NCI-H748 treated with DMSO at 0.1 percent for 48 hours (cell line): ENCODE data around the gene PSMB9.

Experiments used
- DNase-seq: peaks from one replicate; lab custom pipeline; 2025; lab: John Stamatoyannopoulos, UW

The PSMB9 gene

GRCh38 chr6:32839356-32839755 is 14.6 kb upstream of the PSMB9 start:
- DNase-seq: no peak

- no peak for DNase-seq
Measured at GRCh38 chr6:32840604-32841246, 13.3 kb upstream of the PSMB9 start.

- DNase-seq: no peak
Measured at GRCh38 chr6:32842021-32842650, 11.9 kb upstream of the PSMB9 start.

- no peak for DNase-seq
Measured at GRCh38 chr6:32842690-32843089, 11.3 kb upstream of the PSMB9 start.

GRCh38 chr6:32843331-32843978 is 10.5 kb upstream of the PSMB9 start:
- DNase-seq: no peak

DNA sequence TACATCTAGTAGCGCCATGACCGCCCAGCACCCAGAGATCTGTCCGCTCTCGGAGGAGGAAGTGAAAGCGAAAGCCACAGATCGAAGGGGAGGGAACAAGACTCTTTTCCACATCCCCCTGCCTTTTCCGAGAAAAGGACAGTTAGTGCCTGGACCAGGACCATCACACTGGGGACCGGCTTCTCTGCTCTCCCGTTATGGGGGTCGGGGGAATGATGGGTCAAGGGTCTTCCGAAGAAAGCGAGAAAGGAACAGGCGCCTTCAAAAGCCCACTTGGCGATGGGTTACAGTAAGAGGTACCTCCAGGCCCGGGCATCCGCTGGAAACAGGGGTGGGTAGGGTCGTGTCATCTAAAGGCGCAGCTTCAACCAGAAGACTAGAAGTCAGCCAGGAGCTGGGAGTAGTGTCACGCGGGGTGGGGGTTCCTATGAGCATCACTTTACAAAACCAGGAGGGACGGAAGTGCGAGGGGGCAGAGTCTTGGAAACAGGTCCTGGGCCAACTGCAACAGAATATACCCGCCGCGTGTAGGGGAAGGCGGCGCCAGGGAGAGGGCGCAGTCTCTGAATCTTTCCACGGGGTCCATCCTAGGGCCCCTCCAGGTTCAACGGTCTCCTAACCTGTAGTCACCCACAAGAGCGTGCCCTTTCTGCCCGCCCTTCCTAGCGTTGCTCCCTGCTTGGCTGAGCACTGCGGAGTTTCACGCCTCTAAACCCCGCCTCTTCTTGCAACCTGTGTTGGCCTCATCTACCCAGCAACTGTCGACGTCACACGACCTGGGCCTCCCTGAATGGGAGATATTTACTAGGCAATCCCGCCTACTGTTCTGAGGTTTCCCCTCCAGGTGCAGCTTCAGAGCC is 9.8 kb upstream of the PSMB9 start, which contains the start of gene PSMB8:
TSS of gene PSMB8 (minus strand) at position 69 of the 860 bp plus-strand sequence. CDS start at position 18, 51 bp downstream.
- peak; percentile 97 for DNase-seq

DNA sequence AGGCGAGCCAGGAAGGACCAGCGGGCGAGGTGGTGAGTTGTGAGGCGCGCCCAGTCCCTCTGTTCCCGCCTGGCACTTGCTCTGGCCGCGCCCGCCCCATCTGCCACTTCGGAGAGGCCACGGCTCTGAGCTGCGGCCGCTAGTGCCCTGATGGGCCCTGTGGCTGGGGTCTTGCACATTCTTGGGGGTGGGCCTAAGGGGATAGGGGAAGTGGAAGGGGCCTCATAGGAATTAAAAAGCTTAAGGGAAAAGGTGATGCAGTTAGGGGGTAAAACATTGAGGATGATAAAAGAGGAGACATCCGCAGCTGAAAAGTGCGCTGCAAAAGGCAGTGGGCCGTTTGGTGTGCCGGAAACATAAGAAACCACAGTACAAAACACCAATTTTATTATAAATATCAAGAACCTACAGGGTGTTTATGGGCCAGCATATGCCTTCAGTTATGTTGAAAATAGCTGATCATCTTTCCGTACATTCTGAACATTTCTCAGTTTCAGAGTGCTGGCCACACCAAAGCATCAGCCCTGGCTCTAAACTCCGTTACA is 9.1 kb upstream of the PSMB9 start:
- no peak for DNase-seq

DNA sequence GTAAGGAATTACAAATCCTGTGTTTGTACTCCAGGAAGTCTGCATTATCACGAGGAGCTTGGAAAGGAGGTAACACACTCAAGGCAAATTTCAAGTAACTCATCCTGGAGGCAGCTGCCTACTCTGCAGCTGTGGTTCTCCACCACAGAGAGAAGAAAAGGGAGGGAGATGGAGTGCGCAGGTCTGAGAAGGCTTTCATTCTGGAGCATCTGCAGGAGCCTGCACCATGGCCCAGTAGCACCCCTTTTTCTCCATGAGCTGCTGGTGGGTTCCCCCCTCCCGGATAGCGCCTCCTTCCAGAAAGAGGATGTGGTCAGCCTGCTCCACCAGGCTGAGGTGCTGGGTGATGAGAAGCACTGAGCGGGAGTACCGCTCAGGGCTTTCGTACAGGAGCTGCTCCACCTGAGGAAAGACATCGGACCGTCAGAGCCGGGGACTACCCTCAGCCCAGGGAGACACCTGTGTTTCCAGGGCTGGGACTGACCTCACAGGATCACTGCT is 8.6 kb upstream of the PSMB9 start:
- DNase-seq: no peak

DNA sequence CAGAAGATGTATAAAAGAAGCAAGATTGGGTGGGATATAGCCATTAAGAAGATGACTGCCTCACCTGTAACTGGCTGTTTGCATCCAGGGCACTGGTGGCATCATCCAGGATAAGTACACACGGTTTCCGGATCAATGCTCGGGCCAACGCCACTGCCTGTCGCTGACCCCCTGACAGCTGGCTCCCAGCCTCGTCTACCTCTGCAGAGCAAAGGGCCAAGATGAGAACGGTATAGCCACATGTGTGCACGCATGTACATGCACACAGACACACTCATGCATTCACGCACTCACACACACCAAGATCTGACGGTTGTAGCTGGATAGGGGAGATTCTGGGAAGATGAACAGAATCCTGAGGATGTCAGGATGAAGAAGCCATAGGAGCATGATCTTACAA is 7.0 kb upstream of the PSMB9 start:
- no peak for DNase-seq

GRCh38 chr6:32847795-32848194 is 6.2 kb upstream of the PSMB9 start:
- DNase-seq: no peak

DNA sequence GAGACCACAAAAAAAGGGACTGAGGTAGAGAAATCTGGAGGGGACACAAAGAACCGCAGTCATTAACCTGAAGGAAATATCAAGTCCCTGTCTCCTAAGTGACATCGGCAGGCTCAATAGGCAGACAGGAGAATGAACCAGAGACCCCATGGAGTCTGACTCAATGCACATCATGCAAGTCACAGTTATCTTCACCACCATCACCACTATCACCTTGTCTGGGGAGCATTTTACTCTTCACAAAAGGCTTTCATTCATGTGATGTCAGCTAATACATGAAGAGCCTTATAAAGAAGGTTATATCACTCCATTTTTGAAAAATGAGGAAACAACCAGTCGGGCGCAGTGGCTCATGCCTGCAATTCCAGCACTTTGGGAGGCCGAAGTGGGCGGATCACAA is 4.9 kb upstream of the PSMB9 start:
- no peak for DNase-seq

- no peak for DNase-seq
Measured at GRCh38 chr6:32851025-32851424, 3.0 kb upstream of the PSMB9 start.

GRCh38 chr6:32852018-32852843 is 1.8 kb upstream of the PSMB9 start:
- DNase-seq: no peak

GRCh38 chr6:32852844-32853540 is 1.0 kb upstream of the PSMB9 start:
- DNase-seq: peak; percentile 49

DNA sequence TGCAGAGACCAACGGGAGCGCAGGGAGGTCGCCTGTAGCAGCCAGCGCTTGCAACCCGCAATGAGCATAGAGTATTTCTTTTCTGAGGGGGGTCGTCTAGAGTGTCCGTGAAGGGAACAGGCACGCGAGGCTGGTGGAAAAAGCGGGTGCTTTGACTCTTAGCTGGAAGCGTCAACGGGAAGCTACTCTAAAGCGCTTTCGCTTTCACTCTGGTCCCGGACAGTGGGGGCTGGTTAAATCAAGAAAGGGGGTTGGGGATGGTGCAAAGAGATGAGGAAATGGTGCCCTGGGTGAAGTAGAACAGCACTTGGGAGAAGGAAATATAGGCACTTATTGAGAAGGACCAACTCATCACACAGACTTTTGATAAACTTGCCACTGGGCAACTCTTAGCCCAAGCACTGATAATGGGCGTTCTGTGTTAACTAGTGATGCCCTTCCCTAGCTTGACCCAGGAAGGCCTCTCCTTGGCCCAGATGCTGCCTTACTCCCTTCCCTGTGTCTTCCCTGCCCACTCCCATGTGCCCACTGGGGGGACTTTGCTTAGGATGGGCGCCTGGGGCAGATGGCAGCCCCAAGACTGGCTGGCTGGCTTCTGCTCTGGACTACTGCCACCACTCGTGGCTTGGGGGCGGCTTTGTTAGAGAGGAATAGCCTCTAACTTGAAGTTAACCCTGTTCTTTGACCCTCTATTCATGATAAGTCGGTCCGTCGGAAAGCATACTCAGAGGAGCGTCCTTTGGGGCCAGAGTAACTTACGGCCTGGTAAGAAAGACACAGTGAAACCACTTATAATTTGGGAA is 585 bp downstream of the PSMB9 start:
- no peak for DNase-seq

DNA sequence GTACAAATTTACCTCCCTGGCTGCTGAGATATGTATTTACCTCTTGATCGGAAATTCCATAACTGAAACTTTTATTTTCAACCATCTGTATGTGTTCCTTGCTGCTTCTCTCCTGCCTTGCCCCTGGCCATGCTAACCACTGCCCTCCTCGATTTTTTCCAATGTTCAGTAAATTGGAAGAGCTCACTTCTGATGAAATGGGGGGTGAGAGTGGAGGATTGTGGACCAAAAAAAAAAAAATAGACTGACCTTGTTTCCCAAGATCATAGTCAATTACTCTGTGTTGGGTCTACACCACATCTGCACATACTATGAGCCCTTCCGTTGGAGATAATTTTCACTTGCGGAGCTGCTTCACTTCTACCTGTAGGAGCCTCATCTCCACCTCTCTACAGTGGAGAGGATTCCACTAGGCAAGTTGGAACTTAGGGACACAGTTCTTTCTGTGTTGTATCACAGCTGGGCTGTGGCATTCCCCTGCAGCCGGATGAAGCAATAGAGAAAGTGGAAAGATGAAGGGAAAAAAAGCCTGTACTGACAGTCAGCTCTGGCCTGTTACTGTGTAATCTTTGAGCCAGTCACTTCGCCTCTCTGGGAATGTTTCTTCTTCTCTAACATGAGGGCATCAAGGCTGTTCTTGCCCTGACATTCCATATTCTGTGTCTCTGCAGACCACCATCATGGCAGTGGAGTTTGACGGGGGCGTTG is 1.6 kb downstream of the PSMB9 start:
- no peak for DNase-seq

DNA sequence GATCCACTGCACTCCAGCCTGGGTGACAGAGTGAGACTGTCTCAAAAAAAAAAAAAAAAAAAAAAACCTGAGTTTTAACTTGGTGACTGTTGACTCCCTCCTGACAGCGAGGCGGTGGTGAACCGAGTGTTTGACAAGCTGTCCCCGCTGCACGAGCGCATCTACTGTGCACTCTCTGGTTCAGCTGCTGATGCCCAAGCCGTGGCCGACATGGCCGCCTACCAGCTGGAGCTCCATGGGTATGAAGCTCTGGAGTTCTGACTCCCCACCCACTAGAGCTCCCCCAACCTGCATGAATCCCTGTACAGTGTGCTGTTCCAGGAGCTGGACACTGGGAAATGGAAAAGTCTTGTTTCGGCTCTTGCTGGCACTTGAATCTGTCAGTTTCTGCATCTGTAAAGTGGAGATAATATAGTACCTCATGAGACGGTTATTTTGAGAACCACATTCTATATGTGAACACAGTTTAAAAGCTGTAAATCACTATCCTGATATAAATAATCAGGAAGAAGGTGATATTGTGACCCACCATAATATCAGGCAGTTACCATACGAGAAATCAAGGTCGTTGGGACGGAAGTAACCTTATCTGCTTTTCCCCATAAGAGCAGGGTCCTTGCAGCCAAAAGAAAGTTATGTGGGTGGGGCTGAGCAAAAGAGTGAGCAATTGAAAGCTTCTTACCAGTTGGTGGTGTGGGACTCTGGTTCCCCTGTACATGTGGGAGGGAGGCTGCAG is 3.3 kb downstream of the PSMB9 start:
- DNase-seq: no peak

DNA sequence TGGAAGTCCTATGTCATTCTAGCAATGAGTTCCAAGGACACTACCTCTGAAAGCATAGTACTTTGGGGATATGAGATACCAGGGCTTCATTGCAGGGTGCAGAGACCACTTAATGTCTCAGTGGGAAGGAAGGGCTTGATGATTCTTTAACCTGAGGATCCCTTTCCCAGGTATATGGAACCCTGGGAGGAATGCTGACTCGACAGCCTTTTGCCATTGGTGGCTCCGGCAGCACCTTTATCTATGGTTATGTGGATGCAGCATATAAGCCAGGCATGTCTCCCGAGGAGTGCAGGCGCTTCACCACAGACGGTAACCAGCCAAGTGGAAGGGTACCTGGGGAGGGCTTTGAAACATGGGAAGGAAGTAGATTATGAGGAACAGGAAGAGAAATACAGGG is 4.2 kb downstream of the PSMB9 start:
- DNase-seq: no peak
